ENCODE data around the gene ANKRD34A. TPM values are rescaled to one million over a fixed set of nuclear protein-coding genes. Genes with fewer than 3 reads are reported as not detected.

ANKRD34A gene
- total and polyA plus RNA-seq, 2 experiments from 2014 or later, result 0.76 to 0.90 TPM

GRCh38 chr1:145918144-145918991 is 46.0 kb downstream of the ANKRD34A start, which contains the start of gene PEX11B:
TSS of gene PEX11B (minus strand) at chr1:145918717. CDS start at chr1:145918688, 29 bp downstream.
- no peak for TF ChIP-seq EZH2 (IDR thresholded peaks at IDR 0.05; ENCODE audit: borderline replicate concordance)
- TF ChIP-seq CTCF (IDR thresholded peaks at IDR 0.05; ENCODE audit: poor library complexity), result no peak
- TF ChIP-seq EZH2phosphoT487 (IDR thresholded peaks at IDR 0.05; ENCODE audit: low read depth, severe bottlenecking, unreplicated experiment), result no peak

DNA sequence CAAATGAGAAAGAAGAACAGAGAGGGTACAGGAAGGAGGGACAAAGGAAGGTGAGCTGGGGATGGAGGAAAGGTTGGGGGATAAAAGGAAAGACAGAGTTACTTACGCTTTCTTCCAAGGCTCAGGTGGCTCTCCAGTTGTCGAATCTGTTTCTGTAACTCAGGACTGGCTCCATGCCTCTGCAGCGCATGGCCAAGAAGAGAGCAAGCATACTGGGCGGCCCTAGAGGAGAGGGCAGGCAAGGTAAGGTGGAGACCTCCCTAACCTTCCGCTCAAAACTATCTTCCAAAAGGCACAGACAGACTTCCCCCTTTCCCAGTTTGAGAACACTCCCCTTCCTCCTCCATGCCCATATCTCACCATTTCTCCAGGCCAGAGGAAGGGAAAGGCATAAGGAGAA is 46.8 kb downstream of the ANKRD34A start:
- peak overlapping the region; percentile 19 for H3K4me3 ChIP-seq
- H2AFZ ChIP-seq, result peak overlapping the region; percentile 30
- H3K4me2 ChIP-seq, result peak overlapping the region; percentile 97
- no peaks in the 10 kb centered on the region for H3K9me2 ChIP-seq (replicated peaks; ENCODE audit: insufficient read depth)
- H3K27ac ChIP-seq, result no peak overlapping the region
- peaks cover 20% of the 10 kb centered on the region for H3K4me1 ChIP-seq (ENCODE audit: insufficient read depth)
- DNase-seq (ENCODE audit: low spot score), result no peak
- TF ChIP-seq EZH2 (IDR thresholded peaks at IDR 0.05; ENCODE audit: borderline replicate concordance) (no peak), CTCF (IDR thresholded peaks at IDR 0.05; ENCODE audit: poor library complexity) (no peak), EZH2phosphoT487 (IDR thresholded peaks at IDR 0.05; ENCODE audit: low read depth, severe bottlenecking, unreplicated experiment) (no peak)
- H3K79me2 ChIP-seq, result peaks cover 19% of the 10 kb centered on the region
- no peaks in the 10 kb centered on the region for H3K36me3 ChIP-seq (replicated peaks; ENCODE audit: insufficient read depth, low read depth)
- H3K27me3 ChIP-seq, result no peaks in the 10 kb centered on the region
- H3K9me3 ChIP-seq (ENCODE audit: low read depth), result no peaks in the 10 kb centered on the region
- 88% methylated on average over 5 of the region's 5 CpGs for WGBS (ENCODE audit: low lambda C conversion rate, missing lambda C conversion rate)
- no peaks in the 10 kb centered on the region for H4K20me1 ChIP-seq (ENCODE audit: insufficient read depth, poor library complexity, severe bottlenecking)

More at GRCh38 chr1:145918144-145918991, 46.0 kb downstream of the ANKRD34A start, which contains the start of gene PEX11B:
- Histone ChIP-seq H2AFZ (peak within 1 kb of the TSS; percentile 30), H3K4me3 (peak within 1 kb of the TSS; percentile 19), H4K20me1 (ENCODE audit: insufficient read depth, poor library complexity, severe bottlenecking) (no peaks in the 10 kb centered on the region), H3K27ac (peak within 1 kb of the TSS; percentile 87), H3K27me3 (no peaks in the 10 kb centered on the region), H3K9me2 (replicated peaks; ENCODE audit: insufficient read depth) (no peaks in the 10 kb centered on the region), H3K4me2 (peak within 1 kb of the TSS; percentile 97), H3K36me3 (replicated peaks; ENCODE audit: insufficient read depth, low read depth) (no peaks in the 10 kb centered on the region), H3K4me1 (ENCODE audit: insufficient read depth) (peaks cover 20% of the 10 kb centered on the region), H3K9me3 (ENCODE audit: low read depth) (no peaks in the 10 kb centered on the region), H3K79me2 (peaks cover 19% of the 10 kb centered on the region)
- WGBS (ENCODE audit: low lambda C conversion rate, missing lambda C conversion rate), result 3% methylated on average over 45 of the region's 51 CpGs
- peak; percentile 92 for DNase-seq (ENCODE audit: low spot score)

- peaks cover 20% of the 10 kb centered on the region for H3K4me1 ChIP-seq (ENCODE audit: insufficient read depth)
- TF ChIP-seq EZH2 (IDR thresholded peaks at IDR 0.05; ENCODE audit: borderline replicate concordance) (no peak), EZH2phosphoT487 (IDR thresholded peaks at IDR 0.05; ENCODE audit: low read depth, severe bottlenecking, unreplicated experiment) (no peak), CTCF (IDR thresholded peaks at IDR 0.05; ENCODE audit: poor library complexity) (no peak)
- H3K9me3 ChIP-seq (ENCODE audit: low read depth), result no peaks in the 10 kb centered on the region
- DNase-seq (ENCODE audit: low spot score), result no peak
- H3K27me3 ChIP-seq, result no peaks in the 10 kb centered on the region
- no peak overlapping the region for H3K27ac ChIP-seq
- WGBS (ENCODE audit: low lambda C conversion rate, missing lambda C conversion rate), result 76% methylated on average over 5 of the region's 5 CpGs
- no peaks in the 10 kb centered on the region for H3K36me3 ChIP-seq (replicated peaks; ENCODE audit: insufficient read depth, low read depth)
- no peak overlapping the region for H2AFZ ChIP-seq
- no peaks in the 10 kb centered on the region for H4K20me1 ChIP-seq (ENCODE audit: insufficient read depth, poor library complexity, severe bottlenecking)
- no peak overlapping the region for H3K4me3 ChIP-seq
- peak overlapping the region; percentile 97 for H3K4me2 ChIP-seq
- H3K9me2 ChIP-seq (replicated peaks; ENCODE audit: insufficient read depth), result no peaks in the 10 kb centered on the region
- peaks cover 19% of the 10 kb centered on the region for H3K79me2 ChIP-seq
These were observed 47.6 kb downstream of the ANKRD34A start for GRCh38 chr1:145916745-145917144.
